Glomerular endothelial cell (primary cell): ENCODE data around the gene TMEM235. TPM values are rescaled to one million over a fixed set of nuclear protein-coding genes. Genes with fewer than 3 reads are reported as not detected.
"Not testable (repeated sequence)": the region's sequence is repeated elsewhere in the genome, so short reads cannot be mapped to it uniquely, and the experiment has no call there.

Experiments
- DNase-seq: peaks from one replicate; pipeline ENCODE4 v3.0.0-alpha.2; 2011; ENCODE audit warnings: low read depth, low spot score; ENCODE audit errors: extremely low read depth
- total RNA-seq: library from RNA; depleted of rRNA; stranded (reverse); fragments of >200 nt; gene quantifications from 2 replicates; pipeline ENCODE4 v1.2.3, GENCODE V29; 2015

TMEM235 gene
- total RNA-seq, 1 donor from 2014 or later = not detected

GRCh38 chr17:78252701-78253635, 21.5 kb downstream of the TMEM235 start:
- no peak for DNase-seq

- DNase-seq = not testable (repeated sequence)
Measured at GRCh38 chr17:78253636-78253945, 22.2 kb downstream of the TMEM235 start.

DNA sequence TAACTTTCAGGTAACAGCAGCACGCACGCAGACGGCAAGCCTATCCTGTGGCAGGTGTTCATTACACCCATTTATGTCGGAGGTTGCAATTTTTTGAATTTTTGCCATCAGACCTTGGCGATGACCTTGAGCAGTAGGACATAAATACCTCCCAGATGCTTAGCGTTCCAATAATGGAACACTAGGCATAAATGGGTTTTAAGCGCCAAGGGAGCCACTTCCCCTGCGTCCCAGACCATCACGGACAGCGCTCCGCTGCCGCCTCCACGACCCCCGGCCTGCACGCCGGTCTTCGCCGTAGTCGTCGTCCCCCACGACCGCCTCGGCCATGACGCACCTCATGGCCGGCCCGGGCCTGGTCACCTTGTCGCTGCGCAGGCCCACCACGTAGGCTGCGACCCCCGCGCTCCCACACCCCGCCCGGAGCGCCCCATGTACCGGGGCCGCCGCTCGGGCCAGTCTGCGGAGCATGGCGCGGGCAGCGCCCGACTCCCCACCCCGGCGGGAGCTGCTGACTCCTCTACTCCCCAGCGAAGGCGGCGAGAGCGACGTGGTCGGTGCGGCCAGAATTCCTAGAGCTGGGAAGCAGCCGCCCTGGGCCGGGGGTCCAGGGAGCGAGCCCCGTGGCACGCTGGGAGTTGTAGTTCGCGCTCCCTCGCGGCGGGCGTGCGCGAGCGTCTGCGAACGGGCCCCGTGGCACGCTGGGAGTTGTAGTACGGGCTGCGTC, 22.7 kb downstream of the TMEM235 start:
- no peak for DNase-seq

- DNase-seq = no peak
Measured at GRCh38 chr17:78255029-78255656, 23.7 kb downstream of the TMEM235 start.

DNA sequence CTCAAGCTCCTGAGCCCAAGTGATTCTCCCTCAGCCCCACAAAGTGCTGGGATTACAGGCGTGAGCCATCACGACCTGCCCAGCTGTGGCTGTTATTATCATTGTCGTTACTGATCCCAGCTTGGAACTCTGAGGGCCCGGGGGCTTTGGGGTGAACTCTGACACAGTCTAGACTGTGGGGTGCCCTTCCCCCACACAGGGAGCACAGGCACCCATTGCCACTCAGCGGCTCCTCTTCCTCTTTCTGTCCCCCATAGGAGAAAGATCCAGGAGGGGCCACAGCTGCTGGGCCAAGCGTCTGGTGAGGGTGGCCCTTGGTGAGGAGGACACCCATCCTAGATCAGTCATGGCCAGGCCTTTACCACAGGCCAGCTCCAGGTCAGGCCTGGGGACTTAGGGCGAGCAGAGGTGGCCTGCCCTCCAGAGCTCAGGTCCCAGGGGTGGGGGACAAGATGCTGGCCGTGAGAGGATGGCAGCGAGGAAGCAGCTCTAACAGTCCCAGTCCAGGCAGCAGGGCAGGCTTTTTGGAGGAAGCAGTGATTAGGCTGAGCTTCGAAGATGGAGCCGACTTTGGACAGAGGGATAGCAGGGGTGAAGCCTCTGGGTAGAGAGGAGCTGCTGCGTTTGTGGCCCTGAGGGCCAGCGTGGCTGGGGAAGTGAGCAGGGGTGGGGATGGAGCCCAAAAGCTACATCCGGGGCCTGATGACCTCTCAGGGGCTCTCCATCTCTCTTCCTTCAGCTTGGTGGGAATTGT, 24.7 kb downstream of the TMEM235 start:
- no peak for DNase-seq

DNA sequence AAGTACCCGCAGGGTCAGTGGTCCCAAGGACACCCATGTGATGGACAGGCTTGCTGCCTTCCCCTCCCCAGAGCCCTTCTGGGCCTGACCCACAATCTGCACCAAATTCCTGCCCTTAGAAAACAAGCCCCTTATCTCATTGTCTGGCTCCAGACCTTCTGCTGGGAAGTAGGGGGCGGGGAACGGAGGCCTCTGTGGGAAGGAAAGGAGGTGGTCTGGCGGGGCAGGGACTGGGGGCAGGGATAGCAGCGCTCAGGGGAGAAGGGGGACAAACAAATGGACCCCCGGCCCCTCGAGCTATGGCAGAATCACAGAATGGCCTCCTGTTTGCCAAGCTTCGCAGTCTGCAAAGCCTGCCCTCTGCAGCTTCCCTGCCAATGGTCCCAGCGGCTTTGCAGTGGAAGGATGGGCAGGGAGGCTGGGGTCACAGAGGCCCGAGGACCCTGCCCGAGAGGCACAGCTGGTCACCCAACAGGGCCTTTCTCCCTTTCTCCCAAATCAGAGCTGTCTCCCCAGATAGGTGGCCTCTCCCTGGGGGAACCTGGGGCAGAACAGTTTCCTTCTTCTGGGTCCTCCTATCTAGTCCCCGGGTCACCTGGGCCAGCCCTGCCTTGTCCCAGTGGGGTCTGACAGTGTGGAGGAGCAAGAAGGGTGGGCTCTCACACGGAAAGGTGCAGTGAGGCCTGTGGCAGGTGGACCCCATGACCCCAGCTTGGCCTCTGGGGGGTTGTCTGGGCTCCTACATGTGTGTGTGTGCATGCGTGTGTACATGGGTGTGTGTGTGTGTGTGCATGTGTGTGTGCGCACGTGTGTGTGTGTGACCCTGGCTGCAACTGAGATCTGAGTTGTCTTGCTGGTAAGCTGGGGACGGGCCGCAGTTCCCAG, 25.5 kb downstream of the TMEM235 start:
- DNase-seq = no peak

- no peak for DNase-seq
Measured at GRCh38 chr17:78257810-78258322, 26.4 kb downstream of the TMEM235 start.

DNA sequence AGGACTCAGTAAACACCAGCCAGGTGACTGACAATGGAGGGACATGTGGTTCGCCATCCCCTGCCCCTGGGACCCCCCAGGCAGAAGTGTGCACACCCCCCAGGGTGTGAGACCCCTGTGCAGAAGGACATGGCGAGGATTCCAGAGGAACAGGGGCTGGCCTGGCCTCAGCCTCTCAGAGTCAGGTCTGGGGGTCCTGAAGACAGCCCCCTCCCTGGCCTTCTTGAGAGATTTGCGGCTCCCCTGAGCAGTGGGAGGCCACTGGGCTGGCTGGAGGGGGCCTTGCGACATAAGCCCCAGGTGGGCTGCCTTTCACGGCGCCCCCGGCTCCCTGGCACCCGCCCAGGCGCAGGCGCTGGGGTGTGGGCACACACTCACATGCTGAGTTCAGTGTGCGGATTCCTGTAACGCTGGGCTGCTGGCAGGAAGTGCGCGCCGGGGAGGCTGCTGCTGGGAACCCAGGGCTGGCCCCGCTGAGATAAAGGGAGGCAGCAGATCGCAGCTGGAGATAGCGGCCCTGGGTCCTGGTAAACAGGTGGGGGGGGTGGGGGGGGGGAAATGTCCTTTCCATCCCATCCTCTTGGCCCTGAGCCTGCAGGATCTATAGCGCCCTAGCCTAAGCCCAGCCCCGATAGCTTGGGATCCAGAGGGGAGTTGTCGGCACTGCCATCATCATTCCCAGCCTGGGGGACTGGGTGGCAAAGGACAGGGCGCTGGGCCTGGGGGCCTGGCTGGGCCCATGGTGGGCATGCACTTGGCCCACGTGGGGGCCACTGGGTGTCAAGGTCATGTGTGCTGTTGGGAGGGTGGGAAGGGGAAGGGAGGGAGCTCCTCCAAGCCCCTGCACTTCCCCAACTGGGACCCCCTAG, 27.1 kb downstream of the TMEM235 start:
- no peak for DNase-seq

DNA sequence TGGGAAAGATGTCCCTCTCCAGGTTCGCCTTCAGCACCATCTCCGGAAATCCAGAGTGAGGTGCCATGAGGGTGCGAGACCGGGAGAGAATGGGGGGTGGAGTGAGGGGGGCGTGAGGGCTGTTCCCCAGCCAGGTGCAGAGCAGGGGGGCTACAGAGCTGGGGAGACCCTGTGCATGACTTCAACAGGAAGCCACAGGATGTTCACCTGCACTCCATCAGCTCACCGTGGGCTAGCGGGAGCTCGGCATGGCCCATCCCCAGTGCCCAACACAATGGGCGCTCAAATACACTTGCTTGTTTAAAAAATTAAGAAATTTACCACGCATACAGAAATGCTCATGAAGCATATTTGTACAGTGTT, 27.7 kb downstream of the TMEM235 start:
- no peak for DNase-seq

DNA sequence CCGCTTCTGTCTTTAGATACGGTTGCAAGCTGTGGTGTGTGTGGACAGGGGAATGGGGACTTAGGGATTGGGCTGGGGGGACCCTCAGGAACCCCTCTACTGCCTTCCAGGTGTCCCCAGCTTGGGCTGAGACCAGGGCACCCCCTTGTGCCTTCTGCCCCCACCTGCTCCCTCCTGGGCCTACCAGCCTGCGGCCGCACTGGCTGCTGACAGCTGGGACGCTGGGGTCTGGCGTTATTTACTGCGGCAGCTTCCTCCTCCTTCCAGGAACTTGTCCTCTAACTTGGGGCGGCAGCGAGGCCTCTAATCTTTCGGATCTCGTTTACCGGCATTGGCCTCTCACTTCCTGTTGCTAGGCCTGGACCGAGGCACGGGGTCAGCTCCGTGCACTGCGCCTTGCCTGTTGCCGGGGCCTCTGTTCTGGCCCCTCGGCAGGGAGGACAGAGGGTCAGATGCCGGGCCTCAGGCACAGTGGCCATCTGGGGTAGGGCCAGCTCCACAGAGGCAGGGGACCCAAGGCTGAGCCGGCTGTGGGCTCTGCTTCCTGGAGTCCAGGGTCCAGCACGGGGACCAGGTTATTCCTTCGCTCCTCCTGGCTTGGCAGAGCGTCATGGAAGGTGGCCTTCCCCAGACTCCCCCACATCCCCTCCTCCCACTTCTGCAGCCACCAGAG, 31.8 kb downstream of the TMEM235 start:
- DNase-seq = no peak

DNA sequence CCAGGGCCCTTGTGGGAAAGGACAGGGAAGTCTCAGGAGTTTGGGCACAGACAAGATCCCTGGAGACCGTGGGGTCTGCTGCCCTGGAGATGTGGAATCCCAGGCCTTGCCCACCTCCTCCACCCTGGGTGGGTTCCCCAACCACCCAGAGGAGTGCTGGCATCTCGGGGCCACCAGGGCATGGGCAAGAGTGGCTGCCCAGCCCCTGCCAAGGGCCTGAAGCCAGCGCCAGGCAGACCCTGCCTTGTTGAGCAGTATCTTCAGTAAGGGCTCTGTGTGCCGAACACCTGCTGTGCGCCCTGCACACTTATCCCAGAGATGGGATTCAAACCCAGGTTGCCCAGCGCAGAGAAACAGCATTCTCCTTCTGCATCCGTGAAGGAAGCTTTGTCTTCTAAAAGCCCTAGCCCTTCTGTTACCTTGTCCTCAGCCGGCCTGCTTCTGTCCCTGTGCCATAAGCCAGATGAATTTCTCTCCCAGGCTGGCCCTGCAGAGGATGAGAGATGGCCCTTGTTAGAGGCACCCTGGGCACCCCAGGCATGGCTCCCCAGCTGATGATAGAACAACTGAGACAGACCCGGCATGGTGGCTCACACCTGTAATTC, 32.4 kb downstream of the TMEM235 start:
- no peak for DNase-seq

DNA sequence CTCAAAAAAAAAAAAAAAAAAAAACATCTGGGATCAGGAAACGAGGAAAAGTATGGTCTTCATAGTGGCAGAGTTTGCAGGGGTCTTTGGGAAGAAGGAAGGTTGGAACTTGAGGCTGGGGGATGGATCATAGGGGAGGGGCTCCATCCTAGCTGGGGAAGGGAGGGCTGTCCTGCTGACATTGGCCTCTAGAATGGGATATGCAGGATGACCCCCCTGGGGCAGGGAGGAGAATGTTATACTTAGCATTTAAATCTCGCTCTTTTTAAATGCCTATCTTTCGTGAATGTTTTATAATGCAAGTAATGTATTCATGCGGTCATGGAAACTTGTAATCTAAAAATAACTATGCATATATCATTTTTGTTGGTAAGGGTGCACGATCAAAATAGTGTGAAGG, 33.2 kb downstream of the TMEM235 start:
- DNase-seq = no peak

- no peak for DNase-seq
Measured at GRCh38 chr17:78265121-78265520, 33.7 kb downstream of the TMEM235 start.

DNA sequence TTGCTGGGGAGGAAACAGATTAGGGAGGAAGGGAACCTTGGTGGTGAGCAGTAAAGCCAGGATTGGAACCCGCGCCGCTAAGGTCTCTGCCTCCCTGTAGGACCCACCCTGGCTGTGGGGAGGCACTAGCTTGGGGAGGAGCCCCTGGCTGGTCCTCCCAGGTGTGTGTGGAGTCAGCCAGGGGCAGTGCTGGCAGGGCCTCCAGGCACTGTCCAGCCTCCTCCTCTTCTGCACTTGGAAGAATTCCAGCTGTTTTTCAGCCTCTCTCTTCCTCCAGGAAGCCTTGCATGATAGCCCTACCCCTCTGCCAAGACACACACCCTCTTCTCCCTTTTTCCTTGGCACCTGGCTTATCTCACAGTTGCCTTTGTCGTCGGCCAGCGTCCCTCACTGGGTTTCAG, 34.8 kb downstream of the TMEM235 start:
- no peak for DNase-seq

DNA sequence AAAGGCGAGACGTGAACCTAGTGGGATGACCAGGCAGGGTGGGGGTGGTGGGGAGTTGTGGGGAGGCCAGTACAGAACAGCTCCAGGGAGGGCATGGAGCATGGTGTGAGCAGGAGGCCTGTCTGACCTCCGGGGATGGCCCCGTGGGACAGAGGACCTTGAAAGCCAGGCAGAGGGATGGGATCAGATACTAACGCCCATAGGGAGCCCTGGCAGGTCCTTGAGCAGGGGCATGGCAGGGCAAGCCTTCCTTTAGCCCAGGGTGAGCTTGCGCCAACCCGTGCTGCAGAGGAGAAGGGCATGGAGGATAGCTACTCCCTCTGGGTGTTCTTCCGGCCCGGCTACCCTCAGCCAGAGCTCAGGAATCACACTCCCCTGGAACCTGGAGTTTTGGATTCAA, 35.3 kb downstream of the TMEM235 start:
- no peak for DNase-seq

DNA sequence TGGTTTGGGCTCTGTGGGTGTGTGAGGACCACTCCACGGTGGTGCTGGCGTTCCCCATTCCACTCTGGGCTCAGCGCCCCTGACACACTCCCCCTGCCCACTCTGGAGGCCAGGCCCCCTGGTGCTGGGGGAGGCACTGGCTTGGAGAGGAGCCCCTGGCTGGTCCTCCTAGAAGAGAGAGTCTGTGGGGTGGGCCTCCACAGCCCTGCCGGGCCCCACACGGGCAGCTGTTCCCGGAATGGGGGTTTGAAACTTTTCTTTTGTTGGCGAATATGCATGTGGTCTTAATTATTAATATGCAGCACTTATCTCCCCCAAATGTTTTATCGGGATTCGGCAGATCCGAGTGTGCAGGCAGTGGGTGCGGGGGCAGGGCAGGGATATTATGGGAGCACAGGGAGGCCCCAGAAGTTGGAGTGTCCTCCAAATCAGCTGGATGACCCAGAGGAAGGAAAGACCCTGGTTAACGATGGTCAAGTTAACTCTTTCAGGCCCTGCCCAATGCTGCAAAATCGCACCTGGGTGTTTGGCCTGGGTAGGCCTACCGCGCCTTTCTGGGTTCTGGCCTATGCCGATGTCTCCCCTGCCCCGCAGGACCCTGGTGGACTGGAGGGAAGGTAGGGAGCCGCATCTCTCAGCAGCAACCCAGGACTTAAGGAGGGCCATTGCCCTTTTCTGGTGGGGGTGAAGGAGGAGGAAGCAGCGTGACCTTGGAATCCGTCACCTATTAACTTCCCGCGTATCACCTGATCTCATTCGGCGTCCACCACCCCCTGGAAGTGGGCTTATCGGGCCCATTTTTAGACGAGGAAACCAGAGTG, 36.0 kb downstream of the TMEM235 start:
- DNase-seq = no peak
